GM12878 (cell line): ENCODE results near the gene ACADL.

Experiments
- BRCA1 ChIP-seq: IDR thresholded peaks from 2 replicates; pipeline ENCODE4 v1.6.1; 2011; ENCODE audit warnings: low read depth, low read length, improper control_type of control experiment
- CTCF ChIP-seq, 3 experiments: IDR thresholded peaks in 2 of 3; conservative IDR thresholded peaks in 1 of 3; 2 replicates each; pipeline ENCODE4 v1.5.1; 2011; ENCODE audit warnings: low read depth in 3 of 3, low read length in 3 of 3, mild to moderate bottlenecking in 3 of 3, control low read depth in 2 of 3, moderate library complexity in 2 of 3, inconsistent platforms in 1 of 3, mixed read lengths in 1 of 3; ENCODE audit not compliant: control insufficient read depth in 2 of 3, insufficient read depth in 1 of 3; ENCODE audit errors: extremely low read depth in 1 of 3
- GABPA ChIP-seq: IDR thresholded peaks from 2 replicates; pipeline ENCODE4 v1.6.1; 2014; ENCODE audit warnings: antibody characterized with exemption, low read depth, mild to moderate bottlenecking, inconsistent platforms
- MTA3 ChIP-seq: IDR thresholded peaks from 2 replicates; pipeline ENCODE4 v1.6.1; 2012; ENCODE audit warnings: low read length, inconsistent platforms, borderline replicate concordance
- MXI1 ChIP-seq: fragments of 150-350 bp; IDR thresholded peaks from 2 replicates; pipeline ENCODE4 v1.6.1; 2011; ENCODE audit warnings: low read depth, mild to moderate bottlenecking, inconsistent platforms, low read length, improper control_type of control experiment
- POLR2A ChIP-seq: IDR thresholded peaks from 2 replicates; pipeline ENCODE4 v1.6.1; 2011; ENCODE audit warnings: low read depth, mild to moderate bottlenecking, low read length
- RAD21 ChIP-seq: IDR thresholded peaks from 2 replicates; pipeline ENCODE4 v1.6.1; 2011; ENCODE audit warnings: mild to moderate bottlenecking, low read depth, low read length, moderate library complexity; ENCODE audit not compliant: insufficient read depth
- SRF ChIP-seq, 2 experiments: IDR thresholded peaks; 2 replicates each; pipeline ENCODE4 v1.6.1; 2011; ENCODE audit warnings: low read depth in 2 of 2, low read length in 2 of 2, mild to moderate bottlenecking in 1 of 2, moderate library complexity in 1 of 2
- ZBTB11 ChIP-seq: fragments of 450-650 bp; formaldehyde crosslinking; IDR thresholded peaks from 2 replicates; pipeline ENCODE4 v1.5.0; 2022; ENCODE audit warnings: mild to moderate bottlenecking, missing genetic modification characterization
- ZBTB40 ChIP-seq: fragments of 450-650 bp; IDR thresholded peaks from 2 replicates; pipeline ENCODE4 v1.6.1; 2016; ENCODE audit warnings: mild to moderate bottlenecking, moderate library complexity, borderline replicate concordance
- ZNF274 ChIP-seq: IDR thresholded peaks from one replicate; pipeline ENCODE4 v1.8.0; 2011; ENCODE audit not compliant: insufficient read length, insufficient read depth
- TF ChIP-seq, protein P1 (sequence below): fragments of 450-650 bp; IDR thresholded peaks from 2 replicates; pipeline ENCODE4 v1.6.1; 2017; ENCODE audit warnings: low read depth, mild to moderate bottlenecking, moderate library complexity
- TF ChIP-seq, protein P2 (sequence below): fragments of 450-650 bp; IDR thresholded peaks from 2 replicates; pipeline ENCODE4 v1.6.1; 2017; ENCODE audit warnings: borderline replicate concordance

DNA sequence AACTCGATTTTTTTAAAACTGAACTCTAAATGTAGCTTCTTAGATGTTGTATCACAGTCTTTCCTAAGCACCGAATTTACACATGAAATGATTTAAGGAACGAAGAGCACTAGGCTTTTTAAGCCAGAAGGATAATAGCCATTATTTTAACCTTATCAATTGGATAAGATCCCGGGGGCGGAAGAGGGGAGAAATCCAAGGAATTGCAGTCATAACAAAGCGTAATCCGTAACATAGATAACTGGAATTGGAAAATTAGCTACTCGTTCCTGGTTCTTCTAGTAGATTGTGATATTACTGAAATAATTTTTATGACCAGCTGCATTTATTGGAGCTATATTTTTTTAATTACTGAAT lies 53.0 kb downstream of the ACADL start:
- TF ChIP-seq, protein P1, sequence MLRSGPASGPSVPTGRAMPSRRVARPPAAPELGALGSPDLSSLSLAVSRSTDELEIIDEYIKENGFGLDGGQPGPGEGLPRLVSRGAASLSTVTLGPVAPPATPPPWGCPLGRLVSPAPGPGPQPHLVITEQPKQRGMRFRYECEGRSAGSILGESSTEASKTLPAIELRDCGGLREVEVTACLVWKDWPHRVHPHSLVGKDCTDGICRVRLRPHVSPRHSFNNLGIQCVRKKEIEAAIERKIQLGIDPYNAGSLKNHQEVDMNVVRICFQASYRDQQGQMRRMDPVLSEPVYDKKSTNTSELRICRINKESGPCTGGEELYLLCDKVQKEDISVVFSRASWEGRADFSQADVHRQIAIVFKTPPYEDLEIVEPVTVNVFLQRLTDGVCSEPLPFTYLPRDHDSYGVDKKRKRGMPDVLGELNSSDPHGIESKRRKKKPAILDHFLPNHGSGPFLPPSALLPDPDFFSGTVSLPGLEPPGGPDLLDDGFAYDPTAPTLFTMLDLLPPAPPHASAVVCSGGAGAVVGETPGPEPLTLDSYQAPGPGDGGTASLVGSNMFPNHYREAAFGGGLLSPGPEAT, result no peak
- TF ChIP-seq CTCF (IDR thresholded peaks at IDR 0.05 in 2 of 3, conservative IDR thresholded peaks at IDR 0.05 in 1 of 3; ENCODE audit: control insufficient read depth in 2 of 3, extremely low read depth in 1 of 3, insufficient read depth in 1 of 3, low read depth in 3 of 3, low read length in 3 of 3), result no peak
- TF ChIP-seq ZBTB40, result no peak
- TF ChIP-seq POLR2A, result no peak
- TF ChIP-seq MXI1, result no peak
- no peak for TF ChIP-seq MTA3
- no peak for TF ChIP-seq RAD21
- no peak for TF ChIP-seq GABPA
- TF ChIP-seq BRCA1, result no peak
- TF ChIP-seq ZBTB11 (CRISPR knock-in tag), result no peak
- TF ChIP-seq, protein P2, sequence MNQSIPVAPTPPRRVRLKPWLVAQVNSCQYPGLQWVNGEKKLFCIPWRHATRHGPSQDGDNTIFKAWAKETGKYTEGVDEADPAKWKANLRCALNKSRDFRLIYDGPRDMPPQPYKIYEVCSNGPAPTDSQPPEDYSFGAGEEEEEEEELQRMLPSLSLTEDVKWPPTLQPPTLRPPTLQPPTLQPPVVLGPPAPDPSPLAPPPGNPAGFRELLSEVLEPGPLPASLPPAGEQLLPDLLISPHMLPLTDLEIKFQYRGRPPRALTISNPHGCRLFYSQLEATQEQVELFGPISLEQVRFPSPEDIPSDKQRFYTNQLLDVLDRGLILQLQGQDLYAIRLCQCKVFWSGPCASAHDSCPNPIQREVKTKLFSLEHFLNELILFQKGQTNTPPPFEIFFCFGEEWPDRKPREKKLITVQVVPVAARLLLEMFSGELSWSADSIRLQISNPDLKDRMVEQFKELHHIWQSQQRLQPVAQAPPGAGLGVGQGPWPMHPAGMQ, result no peak
- no peak for TF ChIP-seq SRF (IDR thresholded peaks at IDR 0.05; ENCODE audit: low read depth in 2 of 2, low read length in 2 of 2)
- TF ChIP-seq ZNF274, result no peak
